Prostate gland (tissue), 2 donors: ENCODE measurements around the gene MILR1. TPM values are rescaled to one million over a fixed set of nuclear protein-coding genes. Genes with fewer than 3 reads are reported as not detected.
"Not testable (repeated sequence)": the region's sequence is repeated elsewhere in the genome, so short reads cannot be mapped to it uniquely, and the experiment has no call there.

Experiments
- DNase-seq: peaks from one replicate; pipeline ENCODE4 v3.0.0-alpha.2; 2019; ENCODE audit warnings: low spot score
- H3K27ac ChIP-seq, 2 donors: fragments of 200-600 bp; sonication (generic); 2 replicates each; pipeline ENCODE4 v1.5.1; 2017 to 2019
- H3K27me3 ChIP-seq: fragments of 200-600 bp; sonication (generic); replicated peaks from 2 replicates; pipeline ENCODE4 v1.5.1; 2019; ENCODE audit not compliant: insufficient read depth
- H3K36me3 ChIP-seq, 2 donors: fragments of 200-600 bp; sonication (generic); 1 replicate in 1 of 2; 2 replicates in 1 of 2; pipeline versions ENCODE4 v1.5.1 to v1.8.1; 2017 to 2019
- H3K4me1 ChIP-seq: fragments of 200-600 bp; sonication (generic); replicated peaks from 2 replicates; pipeline ENCODE4 v1.5.1; 2019
- H3K4me3 ChIP-seq, 2 donors: fragments of 200-600 bp; sonication (generic); 2 replicates each; pipeline ENCODE4 v1.5.1; 2017 to 2019
- H3K9me3 ChIP-seq: fragments of 200-600 bp; sonication (generic); 2 replicates; pipeline ENCODE4 v1.5.1; 2017
- POLR2A ChIP-seq: fragments of 450-650 bp; IDR thresholded peaks from one replicate; pipeline ENCODE4 v1.6.1; 2016; ENCODE audit warnings: antibody characterized with exemption, mild to moderate bottlenecking
- POLR2AphosphoS5 ChIP-seq: sonication (generic); formaldehyde crosslinking; IDR thresholded peaks from one replicate; pipeline ENCODE4 v1.6.1; 2017; ENCODE audit warnings: antibody characterized with exemption
- WGBS: methylation state at CpG from one replicate; pipeline ENCODE4 v1.1.5; 2018; 5-methylcytosine and 5-hydroxymethylcytosine counted together
- intact Hi-C: fragments of 100-400 bp; cut with DNase I; formaldehyde crosslinking; loops from one replicate; pipeline ENCODE4 v1.14.2; 2022
- total RNA-seq, 2 donors: library from RNA; depleted of rRNA; stranded (reverse); fragments of >200 nt; gene quantifications; one replicate each; pipeline ENCODE4 v1.1.0, GENCODE V29; 2016
- TF ChIP-seq, protein P1 (sequence below), 4 experiments: fragments of 200-600 bp in 2 of 4; fragments of 450-650 bp in 2 of 4; sonication (generic) in 2 of 4; IDR thresholded peaks; 1 replicate in 3 of 4; 2 replicates in 1 of 4; pipeline ENCODE4 v1.5.1; 2016 to 2019; ENCODE audit warnings: antibody characterized with exemption in 4 of 4, mild to moderate bottlenecking in 2 of 4, moderate library complexity in 2 of 4

Gene MILR1
- total RNA-seq, 2 donors from 2014 or later = 0.77 to 4.3 TPM

DNA sequence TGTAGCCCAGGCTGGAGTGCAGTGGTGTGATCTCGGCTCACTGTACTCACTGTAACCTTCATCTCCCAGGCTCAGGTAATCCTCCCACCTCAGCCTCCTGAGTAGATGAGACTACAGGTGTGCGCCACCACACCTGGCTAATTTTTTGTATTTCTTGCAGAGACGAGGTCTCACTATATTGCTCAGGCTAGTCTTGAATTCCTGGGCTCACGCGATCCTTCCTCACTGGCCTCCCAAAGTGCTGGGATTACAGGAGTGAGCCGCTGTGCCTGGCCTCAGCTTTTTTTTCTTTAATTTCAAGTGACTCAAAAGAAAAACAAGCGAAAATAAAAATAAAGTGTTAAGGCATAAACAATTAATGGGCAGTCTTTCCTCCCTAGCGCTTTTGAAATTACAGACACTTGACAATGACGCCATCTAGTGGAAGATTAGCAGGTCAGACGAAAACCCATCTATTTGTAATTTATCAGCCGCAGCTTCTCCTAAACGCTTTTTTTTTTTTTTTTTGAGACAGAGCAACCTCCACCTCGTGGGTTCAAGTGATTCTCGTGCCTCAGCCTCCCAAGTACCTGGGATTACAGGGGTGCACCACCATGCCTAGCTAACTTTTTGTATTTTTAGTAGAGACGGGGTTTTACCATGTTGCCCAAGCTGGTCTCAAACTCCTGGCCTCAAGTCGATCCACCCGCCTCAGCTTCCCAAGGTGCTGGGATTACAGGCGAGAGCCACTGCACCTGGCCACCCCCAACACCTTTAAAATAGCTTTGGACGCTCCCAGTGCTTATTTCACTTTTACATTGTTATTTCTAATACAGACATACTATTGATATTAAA lies 30.2 kb upstream of the MILR1 start:
- H3K27ac ChIP-seq = no peak overlapping the region
- peak; percentile 7 for TF ChIP-seq POLR2AphosphoS5
- TF ChIP-seq, protein P1, sequence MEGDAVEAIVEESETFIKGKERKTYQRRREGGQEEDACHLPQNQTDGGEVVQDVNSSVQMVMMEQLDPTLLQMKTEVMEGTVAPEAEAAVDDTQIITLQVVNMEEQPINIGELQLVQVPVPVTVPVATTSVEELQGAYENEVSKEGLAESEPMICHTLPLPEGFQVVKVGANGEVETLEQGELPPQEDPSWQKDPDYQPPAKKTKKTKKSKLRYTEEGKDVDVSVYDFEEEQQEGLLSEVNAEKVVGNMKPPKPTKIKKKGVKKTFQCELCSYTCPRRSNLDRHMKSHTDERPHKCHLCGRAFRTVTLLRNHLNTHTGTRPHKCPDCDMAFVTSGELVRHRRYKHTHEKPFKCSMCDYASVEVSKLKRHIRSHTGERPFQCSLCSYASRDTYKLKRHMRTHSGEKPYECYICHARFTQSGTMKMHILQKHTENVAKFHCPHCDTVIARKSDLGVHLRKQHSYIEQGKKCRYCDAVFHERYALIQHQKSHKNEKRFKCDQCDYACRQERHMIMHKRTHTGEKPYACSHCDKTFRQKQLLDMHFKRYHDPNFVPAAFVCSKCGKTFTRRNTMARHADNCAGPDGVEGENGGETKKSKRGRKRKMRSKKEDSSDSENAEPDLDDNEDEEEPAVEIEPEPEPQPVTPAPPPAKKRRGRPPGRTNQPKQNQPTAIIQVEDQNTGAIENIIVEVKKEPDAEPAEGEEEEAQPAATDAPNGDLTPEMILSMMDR (IDR thresholded peaks at IDR 0.05) = peak; percentile 37 to 81 (median 73)
- no peak for TF ChIP-seq POLR2A
- no peaks in the 10 kb centered on the region for H3K4me1 ChIP-seq
- H3K4me3 ChIP-seq = no peak overlapping the region
- DNase-seq = no peak
- no peaks in the 10 kb centered on the region for H3K9me3 ChIP-seq
- H3K27me3 ChIP-seq = no peaks in the 10 kb centered on the region
- no peaks in the 10 kb centered on the region for H3K36me3 ChIP-seq
- intact Hi-C loops = loop anchor here (2.0 kb wide), 1 partner anchor 98 kb away; no protein-coding TSS in a partner anchor
- 38% methylated on average over 19 of the region's 19 CpGs for WGBS

- H3K4me3 ChIP-seq = no peak overlapping the region
- no peaks in the 10 kb centered on the region for H3K27me3 ChIP-seq
- H3K36me3 ChIP-seq = no peaks in the 10 kb centered on the region
- intact Hi-C loops = loop anchor here (5.0 kb wide), 1 partner anchor 72 kb away; no protein-coding TSS in a partner anchor
- no peaks in the 10 kb centered on the region for H3K9me3 ChIP-seq
- WGBS = 27% methylated on average over 6 of the region's 6 CpGs
- TF ChIP-seq POLR2AphosphoS5 = no peak
- TF ChIP-seq POLR2A = no peak
- TF ChIP-seq, protein P1 (IDR thresholded peaks at IDR 0.05) = peak; percentile 34 to 79 (median 71)
- no peak overlapping the region for H3K27ac ChIP-seq
- peak; percentile 46 for DNase-seq
- no peaks in the 10 kb centered on the region for H3K4me1 ChIP-seq
These were observed 28.7 kb upstream of the MILR1 start for GRCh38 chr17:64420143-64420670.

- 81% methylated on average over 9 of the region's 9 CpGs for WGBS
- H3K27ac ChIP-seq = not testable (repeated sequence)
- intact Hi-C loops = loop anchor here (5.0 kb wide), 1 partner anchor 70 kb away; no protein-coding TSS in a partner anchor
These were observed 26.8 kb upstream of the MILR1 start for GRCh38 chr17:64422121-64422520.

DNA sequence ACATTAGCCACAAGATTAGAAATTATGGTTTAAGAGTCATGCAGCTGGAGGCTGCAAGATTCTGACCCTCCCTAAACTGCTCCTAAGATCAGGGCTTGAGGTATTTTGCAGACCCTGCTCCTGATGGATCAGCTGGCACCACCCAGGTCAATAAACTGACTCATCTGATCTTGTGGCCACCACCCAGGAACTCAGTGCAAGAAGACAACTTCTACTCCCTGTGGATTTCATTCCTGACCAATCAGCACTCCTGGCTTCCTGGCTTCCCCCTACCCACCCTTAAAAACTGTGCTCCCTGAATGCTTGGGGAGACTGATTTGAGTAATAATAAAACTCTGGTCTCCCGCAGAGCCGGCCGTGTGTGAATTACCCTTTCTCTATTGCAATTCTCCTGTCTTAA lies 25.0 kb upstream of the MILR1 start:
- intact Hi-C loops = loop anchor here (5.0 kb wide), 1 partner anchor 68 kb away; no protein-coding TSS in a partner anchor
- WGBS = 45% methylated on average over 3 of the region's 3 CpGs

More at GRCh38 chr17:64422121-64422520, 26.8 kb upstream of the MILR1 start:
- not testable (repeated sequence) for H3K36me3 ChIP-seq, H3K4me1 ChIP-seq, H3K27me3 ChIP-seq, H3K4me3 ChIP-seq, DNase-seq, H3K9me3 ChIP-seq

DNA sequence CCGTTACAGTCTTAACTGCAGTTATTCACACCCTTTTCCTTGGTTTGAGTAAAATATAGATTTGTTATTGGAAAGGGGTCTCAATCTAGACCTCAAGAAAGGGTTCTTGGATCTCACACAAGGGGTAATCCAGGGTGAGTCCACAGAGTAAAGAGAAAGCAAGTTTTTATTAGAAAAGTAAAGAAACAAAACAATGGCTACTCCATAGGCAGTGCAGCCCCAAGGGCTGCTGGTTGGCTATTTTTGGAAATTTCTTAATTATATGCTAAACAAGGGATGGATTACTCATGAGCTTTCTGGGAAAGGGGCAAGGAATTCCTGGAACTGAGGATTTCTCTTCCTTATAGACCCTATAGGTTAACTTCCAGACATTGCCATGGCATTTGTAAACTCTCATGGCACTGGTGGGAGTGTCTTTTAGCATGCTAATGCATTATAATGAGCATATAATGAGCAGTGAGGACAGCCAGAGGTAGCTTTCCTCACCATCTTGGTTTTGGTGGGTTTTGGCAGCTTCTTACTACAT lies 24.5 kb upstream of the MILR1 start:
- H3K4me1 ChIP-seq = no peaks in the 10 kb centered on the region
- no peaks in the 10 kb centered on the region for H3K9me3 ChIP-seq
- H3K4me3 ChIP-seq = no peak overlapping the region
- no peaks in the 10 kb centered on the region for H3K36me3 ChIP-seq
- no peak for DNase-seq
- TF ChIP-seq, protein P1 (IDR thresholded peaks at IDR 0.05) = no peak
- TF ChIP-seq POLR2AphosphoS5 = no peak
- no peak for TF ChIP-seq POLR2A
- intact Hi-C loops = loop anchor here (5.0 kb wide), 1 partner anchor 68 kb away; no protein-coding TSS in a partner anchor
- 58% methylated on average over 1 of the region's 1 CpG for WGBS
- no peaks in the 10 kb centered on the region for H3K27me3 ChIP-seq
- no peak overlapping the region for H3K27ac ChIP-seq

More for the DNA sequence above, 25.0 kb upstream of the MILR1 start:
- H3K4me1 ChIP-seq = no peaks in the 10 kb centered on the region
- DNase-seq = no peak
- H3K4me3 ChIP-seq = no peak overlapping the region
- H3K27me3 ChIP-seq = no peaks in the 10 kb centered on the region
- TF ChIP-seq POLR2AphosphoS5 (no peak), POLR2A (no peak)
- TF ChIP-seq, protein P1 (IDR thresholded peaks at IDR 0.05) = no peak
- no peaks in the 10 kb centered on the region for H3K9me3 ChIP-seq
- H3K27ac ChIP-seq = no peak overlapping the region
- no peaks in the 10 kb centered on the region for H3K36me3 ChIP-seq
